Testis (tissue), 2 donors: ENCODE data around the gene GNRHR.

Source experiments
- POLR2A ChIP-seq: fragments of 450-650 bp; IDR thresholded peaks from one replicate; pipeline ENCODE4 v1.6.1; 2017; ENCODE audit warnings: antibody characterized with exemption, mild to moderate bottlenecking, moderate library complexity
- TF ChIP-seq, protein P1 (sequence below), 3 experiments: fragments of 450-650 bp in 2 of 3; fragments of 200-600 bp in 1 of 3; sonication (generic) in 1 of 3; IDR thresholded peaks; one replicate each; pipeline ENCODE4 v1.5.1; 2016 to 2019; ENCODE audit warnings: antibody characterized with exemption in 3 of 3, mild to moderate bottlenecking in 2 of 3, moderate library complexity in 1 of 3

- TF ChIP-seq, protein P1, sequence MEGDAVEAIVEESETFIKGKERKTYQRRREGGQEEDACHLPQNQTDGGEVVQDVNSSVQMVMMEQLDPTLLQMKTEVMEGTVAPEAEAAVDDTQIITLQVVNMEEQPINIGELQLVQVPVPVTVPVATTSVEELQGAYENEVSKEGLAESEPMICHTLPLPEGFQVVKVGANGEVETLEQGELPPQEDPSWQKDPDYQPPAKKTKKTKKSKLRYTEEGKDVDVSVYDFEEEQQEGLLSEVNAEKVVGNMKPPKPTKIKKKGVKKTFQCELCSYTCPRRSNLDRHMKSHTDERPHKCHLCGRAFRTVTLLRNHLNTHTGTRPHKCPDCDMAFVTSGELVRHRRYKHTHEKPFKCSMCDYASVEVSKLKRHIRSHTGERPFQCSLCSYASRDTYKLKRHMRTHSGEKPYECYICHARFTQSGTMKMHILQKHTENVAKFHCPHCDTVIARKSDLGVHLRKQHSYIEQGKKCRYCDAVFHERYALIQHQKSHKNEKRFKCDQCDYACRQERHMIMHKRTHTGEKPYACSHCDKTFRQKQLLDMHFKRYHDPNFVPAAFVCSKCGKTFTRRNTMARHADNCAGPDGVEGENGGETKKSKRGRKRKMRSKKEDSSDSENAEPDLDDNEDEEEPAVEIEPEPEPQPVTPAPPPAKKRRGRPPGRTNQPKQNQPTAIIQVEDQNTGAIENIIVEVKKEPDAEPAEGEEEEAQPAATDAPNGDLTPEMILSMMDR (IDR thresholded peaks at IDR 0.05), result no peak
- TF ChIP-seq POLR2A, result no peak
Measured at GRCh38 chr4:67754288-67754687, at the start of gene GNRHR.
